ENCODE measurements around the gene B3GALNT2. TPM values are rescaled to one million over a fixed set of nuclear protein-coding genes. Genes with fewer than 3 reads are reported as not detected.

Gene B3GALNT2
- total and polyA plus RNA-seq, 7 donors = 7.1 to 46.9 (median 27.0) TPM

DNA sequence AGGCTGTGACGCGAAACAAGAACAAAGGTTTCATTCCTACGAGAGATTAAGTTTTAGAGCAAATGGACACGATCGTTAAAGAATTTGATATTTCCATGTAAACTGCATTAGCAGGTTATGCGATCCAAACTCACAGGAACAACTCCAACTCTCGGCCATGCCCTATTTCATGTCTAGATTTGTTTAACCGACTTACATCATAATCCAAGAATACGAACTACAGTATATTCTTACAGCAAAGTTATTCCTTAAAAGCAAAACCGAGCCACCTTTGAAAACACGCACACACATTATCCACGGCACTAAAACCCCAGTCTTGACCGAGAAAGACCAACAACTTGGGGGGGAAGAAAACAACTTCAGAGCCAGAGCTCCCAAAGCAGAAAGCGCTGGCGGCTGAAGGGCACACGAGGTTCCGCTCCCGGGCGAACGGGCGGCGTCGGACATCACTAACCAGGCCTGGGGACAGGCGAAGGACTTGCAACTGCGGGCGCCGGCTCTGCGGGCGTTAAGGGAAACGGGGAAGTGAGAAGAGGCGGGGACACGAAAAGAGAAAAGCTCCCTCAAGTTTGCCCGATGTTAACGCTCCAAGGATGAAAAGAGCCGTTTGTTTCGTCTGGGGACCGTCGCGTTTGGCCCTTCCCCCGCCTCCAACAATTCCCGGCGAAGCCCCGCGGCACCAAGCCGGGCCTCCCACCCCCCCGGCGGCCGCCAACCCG, 690 bp downstream of the B3GALNT2 start:
- no peaks in the 10 kb centered on the region for H3K27me3 ChIP-seq (ENCODE audit: insufficient read depth in 3 of 3, low read length in 2 of 3)
- WGBS, 3 donors = 0 to 1% (median 0%) methylated on average over 34 to 49 of the region's 49 CpGs
- H3K27ac ChIP-seq = peak overlapping the region; percentile 99
- H3K36me3 ChIP-seq (ENCODE audit: insufficient read depth in 1 of 2, low read depth in 1 of 2) = no peaks in the 10 kb centered on the region
- DNase-seq = peak; percentile 53 to 76
- TF ChIP-seq, protein P1, sequence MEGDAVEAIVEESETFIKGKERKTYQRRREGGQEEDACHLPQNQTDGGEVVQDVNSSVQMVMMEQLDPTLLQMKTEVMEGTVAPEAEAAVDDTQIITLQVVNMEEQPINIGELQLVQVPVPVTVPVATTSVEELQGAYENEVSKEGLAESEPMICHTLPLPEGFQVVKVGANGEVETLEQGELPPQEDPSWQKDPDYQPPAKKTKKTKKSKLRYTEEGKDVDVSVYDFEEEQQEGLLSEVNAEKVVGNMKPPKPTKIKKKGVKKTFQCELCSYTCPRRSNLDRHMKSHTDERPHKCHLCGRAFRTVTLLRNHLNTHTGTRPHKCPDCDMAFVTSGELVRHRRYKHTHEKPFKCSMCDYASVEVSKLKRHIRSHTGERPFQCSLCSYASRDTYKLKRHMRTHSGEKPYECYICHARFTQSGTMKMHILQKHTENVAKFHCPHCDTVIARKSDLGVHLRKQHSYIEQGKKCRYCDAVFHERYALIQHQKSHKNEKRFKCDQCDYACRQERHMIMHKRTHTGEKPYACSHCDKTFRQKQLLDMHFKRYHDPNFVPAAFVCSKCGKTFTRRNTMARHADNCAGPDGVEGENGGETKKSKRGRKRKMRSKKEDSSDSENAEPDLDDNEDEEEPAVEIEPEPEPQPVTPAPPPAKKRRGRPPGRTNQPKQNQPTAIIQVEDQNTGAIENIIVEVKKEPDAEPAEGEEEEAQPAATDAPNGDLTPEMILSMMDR (IDR thresholded peaks at IDR 0.05) = no peak
- intact Hi-C loops (cut with DNase I) = no loop called here
- H3K4me1 ChIP-seq = peaks cover 32% of the 10 kb centered on the region
- H3K4me3 ChIP-seq = peak overlapping the region; percentile 87
- H3K9me3 ChIP-seq = no peaks in the 10 kb centered on the region
- no peak for ATAC-seq

DNA sequence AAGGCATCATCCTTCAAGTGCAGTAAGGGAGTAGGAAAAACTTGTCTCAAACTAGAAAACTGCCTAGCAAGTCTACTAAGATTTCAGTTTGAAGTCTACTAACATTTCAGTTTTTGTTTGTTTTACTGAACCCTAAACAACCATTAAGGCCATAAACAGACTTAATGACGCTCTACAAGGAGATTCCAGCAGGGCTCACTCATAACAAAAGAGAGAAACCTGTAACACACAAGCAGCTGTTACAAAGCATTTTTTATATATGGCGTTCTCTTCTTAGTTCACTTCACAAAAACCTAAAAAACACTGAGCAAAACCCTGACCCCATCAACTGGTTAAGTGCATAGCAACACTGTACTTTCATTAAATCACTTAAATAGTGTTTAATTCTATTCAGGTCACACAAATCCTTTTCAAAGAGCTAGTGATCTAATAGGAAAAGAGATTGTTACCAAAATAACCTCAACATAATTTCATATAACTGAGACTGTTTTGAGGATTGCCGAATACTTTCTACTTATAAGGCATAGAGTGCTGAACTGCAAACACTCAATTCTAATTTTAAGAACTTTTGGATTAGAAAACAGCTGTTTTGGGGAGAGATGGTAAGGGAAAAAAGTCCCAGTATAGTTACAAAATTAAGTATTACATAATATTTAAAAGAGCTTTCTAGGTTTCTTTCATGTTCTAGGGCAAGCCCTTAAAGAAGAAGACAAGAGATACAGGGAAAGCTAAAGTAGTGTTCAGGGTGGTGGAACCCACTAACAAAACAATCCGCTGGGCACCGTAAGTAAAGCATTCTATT, 1.4 kb downstream of the B3GALNT2 start:
- TF ChIP-seq, protein P1 (IDR thresholded peaks at IDR 0.05) = no peak
- 12 to 15% (median 12%) methylated on average over 5 of the region's 5 CpGs for WGBS, 3 donors
- no peak for ATAC-seq
- H3K4me3 ChIP-seq = peak overlapping the region; percentile 87
- intact Hi-C loops (cut with DNase I) = no loop called here
- no peaks in the 10 kb centered on the region for H3K27me3 ChIP-seq (ENCODE audit: insufficient read depth in 3 of 3, low read length in 2 of 3)
- no peak for DNase-seq
- no peaks in the 10 kb centered on the region for H3K36me3 ChIP-seq (ENCODE audit: insufficient read depth in 1 of 2, low read depth in 1 of 2)
- no peaks in the 10 kb centered on the region for H3K9me3 ChIP-seq
- peaks cover 32% of the 10 kb centered on the region for H3K4me1 ChIP-seq
- H3K27ac ChIP-seq = peak overlapping the region; percentile 99

DNA sequence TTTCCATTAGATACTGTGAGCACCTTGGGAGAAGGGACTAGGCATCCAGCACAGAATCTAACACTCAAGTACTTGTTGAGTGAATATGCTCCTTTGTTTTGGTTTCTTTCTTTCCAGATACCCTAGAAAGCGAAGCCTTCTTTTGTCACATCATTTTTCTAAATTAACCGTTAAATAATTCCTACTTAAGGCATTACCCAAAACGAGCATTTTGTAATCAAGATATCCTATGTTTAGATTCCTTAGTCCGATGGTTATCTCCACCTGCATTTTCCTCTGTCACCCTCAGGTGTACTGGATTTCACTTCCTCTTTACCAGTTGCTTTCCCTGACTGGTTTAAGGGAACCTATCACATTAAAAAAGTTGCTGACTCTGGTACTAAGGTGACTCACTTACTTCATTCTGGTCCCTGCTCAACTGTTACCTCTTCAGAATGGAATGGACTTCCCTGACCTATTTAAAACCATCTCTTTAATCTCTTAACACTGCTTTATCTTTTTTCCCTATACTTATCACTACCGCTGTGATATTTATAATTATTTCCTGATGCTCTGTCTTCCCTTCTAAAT, 3.2 kb downstream of the B3GALNT2 start:
- Histone ChIP-seq H3K27ac (peak overlapping the region; percentile 99), H3K4me1 (peaks cover 43% of the 10 kb centered on the region), H3K27me3 (ENCODE audit: insufficient read depth in 3 of 3, low read length in 2 of 3) (no peaks in the 10 kb centered on the region), H3K4me3 (peak overlapping the region; percentile 87), H3K36me3 (ENCODE audit: insufficient read depth in 1 of 2, low read depth in 1 of 2) (no peaks in the 10 kb centered on the region), H3K9me3 (no peaks in the 10 kb centered on the region)
- TF ChIP-seq, protein P1 (IDR thresholded peaks at IDR 0.05) = no peak
- no peak for DNase-seq
- no peak for ATAC-seq
- intact Hi-C loops (cut with DNase I) = no loop called here
- WGBS, 3 donors = 60 to 80% (median 61%) methylated on average over 5 of the region's 5 CpGs

DNA sequence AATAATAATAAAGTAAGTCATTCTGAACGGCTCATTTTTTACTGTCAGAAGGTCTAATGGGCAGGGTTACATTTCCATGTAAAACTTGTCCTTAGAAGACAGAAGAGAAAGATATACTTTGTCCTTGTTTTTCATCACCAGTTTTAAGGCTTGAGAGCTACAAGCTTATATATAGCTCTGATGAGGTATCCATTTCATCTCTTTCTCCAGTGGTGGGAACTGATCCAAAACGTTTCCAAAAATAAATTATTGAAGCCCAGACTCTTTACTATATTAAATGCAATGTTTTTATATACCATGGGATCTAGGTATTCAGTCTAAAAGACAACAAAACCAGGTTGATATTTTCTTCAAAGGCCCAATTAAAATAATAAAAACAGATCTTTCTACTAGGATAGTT, 8.7 kb downstream of the B3GALNT2 start:
- Histone ChIP-seq H3K9me3 (no peaks in the 10 kb centered on the region), H3K4me3 (no peak overlapping the region), H3K27ac (peak overlapping the region; percentile 68), H3K36me3 (ENCODE audit: insufficient read depth in 1 of 2, low read depth in 1 of 2) (peaks cover 9 to 31% of the 10 kb centered on the region in 2 donors), H3K27me3 (ENCODE audit: insufficient read depth in 3 of 3, low read length in 2 of 3) (no peaks in the 10 kb centered on the region), H3K4me1 (peaks cover 44% of the 10 kb centered on the region)
- WGBS, 3 donors = 21 to 27% (median 26%) methylated on average over 2 of the region's 2 CpGs
- peak; percentile 64 to 84 (median 70) for ATAC-seq
- intact Hi-C loops (cut with DNase I) = no loop called here
- TF ChIP-seq, protein P1 (IDR thresholded peaks at IDR 0.05) = no peak
- DNase-seq = no peak
